Occipital lobe (tissue), 2 donors: ENCODE data around the gene LSR. TPM values are rescaled to one million over a fixed set of nuclear protein-coding genes. Genes with fewer than 3 reads are reported as not detected.

Source experiments
- DNase-seq: peaks from one replicate; lab custom pipeline; 2025; lab: John Stamatoyannopoulos, UW
- total RNA-seq: library from RNA; depleted of rRNA; stranded (reverse); fragments of >200 nt; gene quantifications from one replicate; pipeline ENCODE4 v1.2.3, GENCODE V29; 2014

Gene LSR
- total RNA-seq, 1 donor from 2014 or later: 3.1 TPM

DNA sequence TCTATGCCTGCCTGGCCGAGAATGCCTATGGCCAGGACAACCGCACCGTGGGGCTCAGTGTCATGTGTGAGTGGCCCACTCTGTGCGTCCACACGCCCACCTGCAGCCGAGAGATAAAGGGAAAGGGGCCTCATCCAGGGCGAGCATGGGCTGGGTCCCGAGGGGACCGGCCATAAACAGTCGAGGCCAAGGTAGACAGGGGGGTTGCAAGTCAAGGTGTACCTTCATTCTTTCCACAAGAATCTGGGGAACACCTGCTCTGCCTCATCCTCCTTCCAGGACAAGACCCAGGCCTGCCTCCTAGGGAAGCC, 51.5 kb downstream of the LSR start:
- no peak for DNase-seq

DNA sequence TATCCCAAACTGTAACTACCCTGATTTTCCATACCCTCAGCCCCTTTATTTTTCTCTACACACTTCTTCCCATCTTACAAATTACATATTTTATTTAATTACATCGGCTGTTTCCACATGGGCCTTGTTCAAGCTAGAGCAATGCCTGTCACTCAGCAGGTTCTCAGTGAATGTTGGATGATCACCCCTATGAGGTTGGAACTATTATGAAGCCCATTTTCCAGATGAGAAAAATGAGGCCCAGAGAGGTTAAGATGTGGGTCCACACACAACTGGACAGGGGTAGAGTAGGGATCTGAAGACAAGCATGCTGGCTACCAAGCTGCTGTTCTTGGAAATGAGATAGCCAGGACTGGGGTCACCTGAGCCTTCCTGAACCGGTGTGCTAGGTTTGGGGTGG, 53.2 kb downstream of the LSR start:
- DNase-seq: no peak

DNA sequence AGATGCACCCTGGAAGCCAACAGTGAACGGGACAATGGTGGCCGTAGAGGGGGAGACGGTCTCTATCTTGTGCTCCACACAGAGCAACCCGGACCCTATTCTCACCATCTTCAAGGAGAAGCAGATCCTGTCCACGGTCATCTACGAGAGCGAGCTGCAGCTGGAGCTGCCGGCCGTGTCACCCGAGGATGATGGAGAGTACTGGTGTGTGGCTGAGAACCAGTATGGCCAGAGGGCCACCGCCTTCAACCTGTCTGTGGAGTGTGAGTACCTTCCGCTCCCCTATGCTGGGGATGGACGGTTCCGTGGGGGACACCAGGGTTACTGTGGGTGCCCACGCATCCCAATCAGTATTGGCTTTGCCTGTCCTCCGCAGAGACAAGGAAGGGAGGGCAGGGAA, 53.6 kb downstream of the LSR start:
- DNase-seq: no peak

GRCh38 chr19:35303357-35303915, 54.6 kb downstream of the LSR start:
- DNase-seq: no peak

GRCh38 chr19:35304036-35304435, 55.2 kb downstream of the LSR start:
- no peak for DNase-seq

DNA sequence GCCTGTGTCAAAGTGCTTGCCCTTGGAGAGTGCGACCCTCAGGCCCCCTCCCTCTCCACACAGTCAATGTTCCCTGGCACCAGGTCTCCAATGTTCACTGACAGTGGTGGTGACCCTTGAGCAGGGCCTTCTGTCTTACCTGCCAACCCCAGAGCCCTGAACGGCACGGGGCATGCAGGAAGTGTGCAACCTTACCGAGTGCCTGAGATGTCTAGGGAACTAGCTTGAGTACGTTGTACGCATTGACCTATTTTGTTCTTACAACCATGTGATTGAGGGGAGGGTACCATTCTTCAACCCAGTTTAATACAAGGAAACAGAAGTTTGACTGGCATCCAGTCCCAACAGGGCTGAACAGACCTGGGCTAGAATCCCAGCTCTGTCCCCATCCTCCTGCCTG, 56.4 kb downstream of the LSR start:
- DNase-seq: no peak

DNA sequence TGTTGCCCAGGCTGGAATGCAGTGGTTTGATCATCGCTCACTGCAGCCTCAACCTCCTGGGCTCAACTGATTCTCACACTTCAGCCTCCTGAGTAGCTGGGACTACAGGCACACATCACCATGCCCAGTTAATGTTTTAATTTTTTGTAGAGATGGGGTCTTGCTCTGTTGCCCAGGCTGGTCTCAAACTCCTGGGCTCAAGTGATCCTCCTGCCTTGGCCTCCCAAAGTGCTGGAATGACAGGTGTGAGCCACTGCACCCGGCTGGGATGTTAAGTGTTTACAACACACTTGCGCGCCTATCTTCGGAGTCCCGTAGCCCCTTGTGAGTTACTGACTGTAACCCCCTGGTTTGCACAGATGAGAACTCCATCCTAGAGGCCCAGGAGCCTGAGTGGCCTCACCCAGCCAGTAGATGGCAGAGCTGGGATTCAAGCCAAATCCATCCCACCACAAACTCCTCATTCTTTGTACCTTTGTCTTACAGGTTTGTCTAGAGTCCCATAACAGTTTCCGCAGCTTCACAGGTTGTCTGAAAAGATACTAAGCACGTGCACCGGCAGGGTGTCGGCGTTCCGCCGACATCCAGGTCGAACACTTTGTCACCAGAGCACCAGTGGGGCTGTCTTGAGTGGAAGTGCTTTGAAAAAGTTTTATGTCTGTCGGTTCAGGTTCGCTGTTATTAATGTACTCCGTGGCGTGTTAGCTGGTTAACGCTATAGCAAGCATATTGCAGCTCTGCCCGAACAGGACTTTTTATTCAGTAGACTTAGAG, 57.9 kb downstream of the LSR start:
- DNase-seq: no peak

DNA sequence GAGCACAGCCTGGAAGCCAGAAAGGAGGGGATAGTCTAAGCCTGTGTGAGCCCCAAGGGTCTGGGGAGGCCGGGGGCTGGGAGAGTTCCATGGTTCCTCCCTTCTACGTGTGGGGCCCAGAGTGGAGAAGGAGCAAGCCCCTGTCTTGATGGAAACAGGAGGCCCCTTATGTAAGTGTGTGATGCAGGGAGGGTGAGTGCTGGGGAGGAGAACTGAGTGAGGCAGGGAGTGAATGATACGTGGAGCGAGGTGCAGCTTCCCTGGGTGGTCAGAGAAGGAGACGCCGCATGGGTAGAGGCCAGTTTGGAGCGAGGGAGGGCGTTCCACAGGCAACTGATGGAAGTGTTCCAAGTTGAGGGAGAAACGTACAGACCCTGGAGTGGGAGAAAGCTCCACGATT, 59.1 kb downstream of the LSR start:
- no peak for DNase-seq

GRCh38 chr19:35308910-35309309, 60.1 kb downstream of the LSR start:
- no peak for DNase-seq

DNA sequence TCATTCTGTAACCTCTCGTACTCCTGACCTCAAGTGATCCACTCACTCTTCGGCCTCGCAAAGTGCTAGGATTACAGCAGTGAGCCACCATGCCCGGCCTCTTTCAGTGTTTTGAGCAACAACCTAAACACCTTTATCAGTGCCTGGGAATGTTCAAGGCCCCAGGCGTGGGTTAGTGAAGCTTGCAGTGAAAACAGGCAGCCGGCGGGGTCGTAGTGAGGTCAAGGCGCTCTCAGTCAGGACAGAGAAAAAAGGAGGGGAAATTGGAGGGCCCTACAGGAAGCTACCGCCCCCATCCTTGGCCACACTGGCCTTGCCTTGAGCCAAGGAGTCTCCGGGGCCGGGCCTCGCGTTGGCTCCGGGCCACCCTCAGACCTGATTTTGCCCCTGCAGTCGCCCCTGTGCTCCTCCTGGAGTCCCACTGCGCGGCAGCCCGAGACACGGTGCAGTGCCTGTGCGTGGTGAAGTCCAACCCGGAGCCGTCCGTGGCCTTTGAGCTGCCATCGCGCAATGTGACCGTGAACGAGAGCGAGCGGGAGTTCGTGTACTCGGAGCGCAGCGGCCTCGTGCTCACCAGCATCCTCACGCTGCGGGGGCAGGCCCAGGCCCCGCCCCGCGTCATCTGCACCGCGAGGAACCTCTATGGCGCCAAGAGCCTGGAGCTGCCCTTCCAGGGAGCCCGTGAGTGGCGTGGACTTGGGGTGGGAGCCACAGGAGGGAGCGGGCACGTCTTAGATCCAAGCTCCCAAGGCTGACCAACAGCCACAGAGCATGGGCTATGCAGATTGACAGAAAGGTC, 60.9 kb downstream of the LSR start:
- DNase-seq: no peak

DNA sequence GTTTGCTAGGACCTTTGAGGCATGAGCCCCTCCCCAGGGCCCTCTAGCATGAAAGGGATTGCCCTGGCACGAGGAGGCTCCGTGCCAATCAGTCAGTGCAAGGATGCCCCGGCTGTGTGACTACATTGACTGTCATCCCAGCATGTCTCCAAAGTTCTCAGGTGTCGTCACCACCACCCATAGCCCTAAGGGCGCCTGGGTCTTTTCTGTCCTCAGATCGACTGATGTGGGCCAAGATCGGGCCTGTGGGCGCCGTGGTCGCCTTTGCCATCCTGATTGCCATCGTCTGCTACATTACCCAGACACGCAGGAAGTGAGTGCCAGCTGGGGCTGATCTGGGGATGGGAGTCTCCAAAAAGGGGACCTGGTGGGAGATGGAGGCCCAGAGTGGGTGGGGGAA, 61.5 kb downstream of the LSR start:
- DNase-seq: no peak

GRCh38 chr19:35310811-35311465, 62.1 kb downstream of the LSR start:
- no peak for DNase-seq

DNA sequence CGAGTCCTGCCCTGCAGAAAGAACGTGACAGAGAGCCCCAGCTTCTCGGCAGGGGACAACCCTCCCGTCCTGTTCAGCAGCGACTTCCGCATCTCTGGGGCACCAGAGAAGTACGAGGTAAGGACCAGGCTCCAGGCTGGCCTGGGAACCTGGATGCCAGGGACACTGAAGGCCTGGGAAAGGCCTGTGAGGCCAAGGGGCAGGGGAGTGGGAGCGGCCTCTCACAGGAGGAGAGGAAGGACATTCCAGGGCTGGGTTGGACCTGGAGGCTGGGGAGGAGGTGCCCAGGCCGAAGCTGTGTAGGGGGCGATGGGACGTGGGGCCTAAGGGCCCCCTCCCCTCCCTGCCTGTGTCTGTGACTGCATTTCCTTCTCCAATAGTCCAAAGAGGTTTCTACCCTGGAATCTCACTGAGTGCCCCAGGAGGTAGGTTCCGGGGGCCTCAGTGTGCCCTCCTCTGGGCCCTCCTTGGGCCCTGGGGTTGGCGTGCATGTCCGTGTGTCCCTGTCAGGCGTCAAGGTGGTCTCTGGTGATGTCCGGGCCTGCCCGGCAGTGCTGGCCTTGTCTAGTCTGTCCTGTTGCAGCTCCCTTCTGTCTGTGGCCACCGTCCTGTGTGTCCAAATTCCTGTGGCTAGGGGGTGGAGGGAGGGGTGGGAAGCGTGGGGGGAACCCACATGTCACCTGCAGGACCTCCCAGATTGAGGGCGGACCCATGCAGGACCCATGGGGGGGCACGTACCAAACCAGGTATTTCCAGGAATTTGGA, 63.3 kb downstream of the LSR start:
- DNase-seq: no peak

DNA sequence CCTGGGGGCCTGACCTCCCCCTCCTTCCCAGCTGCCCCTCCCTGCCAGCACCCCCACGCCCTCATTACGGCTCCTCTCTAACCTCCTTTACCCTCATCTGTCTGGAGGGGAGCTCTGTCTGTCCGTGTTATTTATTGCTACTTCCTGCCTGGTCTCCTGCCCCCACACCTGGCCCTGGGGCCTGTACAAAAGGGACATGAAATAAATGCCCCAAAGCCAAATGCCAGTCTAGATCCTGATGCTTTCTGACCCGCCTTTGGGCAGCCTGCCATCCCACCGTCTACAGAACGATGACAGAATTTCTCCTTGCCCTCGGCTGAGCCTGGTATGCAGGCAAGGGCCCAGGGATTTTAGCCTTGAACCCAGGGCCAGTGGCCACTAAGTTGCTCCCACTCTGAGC, 64.8 kb downstream of the LSR start:
- DNase-seq: no peak

DNA sequence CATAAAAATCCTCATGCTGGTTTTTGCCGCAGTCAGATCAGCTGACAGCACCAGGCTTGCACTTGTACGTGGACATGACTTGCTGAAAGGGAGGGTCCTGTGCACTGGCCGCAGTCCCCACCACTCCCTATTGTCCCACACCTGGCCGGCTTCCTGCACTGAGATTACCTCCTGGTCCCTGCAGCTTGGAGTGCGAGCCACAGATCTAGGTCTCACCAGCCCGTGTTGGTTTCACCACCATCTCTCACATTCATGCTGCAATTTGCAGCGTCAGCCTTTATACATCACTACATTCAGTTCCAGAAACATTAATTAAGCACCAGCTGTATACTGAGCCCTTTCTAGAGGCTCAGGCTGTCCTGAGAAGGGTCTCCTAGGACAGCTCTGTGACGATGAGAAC, 65.2 kb downstream of the LSR start:
- DNase-seq: no peak

GRCh38 chr19:35314858-35315470, 66.2 kb downstream of the LSR start:
- DNase-seq: no peak

GRCh38 chr19:35315883-35316282, 67.1 kb downstream of the LSR start:
- DNase-seq: no peak

DNA sequence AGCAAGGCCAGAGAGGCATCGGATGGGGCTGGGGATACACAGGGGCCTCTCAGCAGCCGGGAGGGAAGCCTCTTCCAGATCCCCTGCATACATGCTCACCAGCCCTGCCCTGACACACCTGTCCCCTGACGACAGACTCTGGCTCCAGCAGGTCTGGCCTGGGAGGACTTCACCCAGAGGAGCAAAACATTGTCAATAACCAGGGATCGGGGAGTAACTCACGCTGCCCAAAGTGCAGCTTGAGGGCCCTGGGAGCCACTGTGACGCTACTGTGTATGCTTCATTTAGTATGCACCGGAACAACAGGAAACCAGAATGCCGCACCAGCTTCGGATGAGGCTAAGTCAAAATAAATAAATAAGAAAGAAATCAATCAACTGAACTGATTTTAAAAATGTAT, 67.8 kb downstream of the LSR start:
- DNase-seq: no peak
